Amniotic epithelial cell (primary cell): ENCODE measurements around the gene CCDC186.
"Not testable (repeated sequence)": the region's sequence is repeated elsewhere in the genome, so short reads cannot be mapped to it uniquely, and the experiment has no call there.

ENCODE experiments used
- DNase-seq: peaks from one replicate; pipeline ENCODE4 v3.0.0-alpha.2; 2010; ENCODE audit warnings: low read depth

The CCDC186 gene

GRCh38 chr10:114173603-114173920, 441 bp downstream of the CCDC186 start:
- no peak for DNase-seq

GRCh38 chr10:114172776-114173602, 1.0 kb downstream of the CCDC186 start:
- DNase-seq = no peak

DNA sequence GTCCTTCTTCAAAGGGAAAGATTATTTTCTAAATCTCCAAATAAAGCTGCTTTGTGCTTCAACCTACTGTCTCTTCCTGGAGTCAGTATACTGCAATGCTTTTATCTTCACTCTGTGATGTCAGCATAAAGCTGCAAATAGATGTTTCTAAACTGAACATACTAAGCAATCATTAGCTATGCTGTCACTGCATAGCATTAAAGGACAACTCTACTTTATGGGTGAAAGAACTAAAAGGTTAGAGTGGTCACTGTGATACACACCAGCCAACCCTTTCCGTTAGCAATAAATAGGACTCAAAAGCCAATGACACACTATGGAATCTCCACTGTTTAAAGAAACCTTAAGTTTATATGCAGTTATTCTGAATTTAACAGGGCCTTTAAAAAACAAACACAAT, 1.8 kb downstream of the CCDC186 start:
- DNase-seq = peak; percentile 46

- no peak for DNase-seq
Observed at GRCh38 chr10:114168450-114169009, 5.5 kb downstream of the CCDC186 start.

- DNase-seq = no peak
Observed at GRCh38 chr10:114167985-114168384, 6.0 kb downstream of the CCDC186 start.

DNA sequence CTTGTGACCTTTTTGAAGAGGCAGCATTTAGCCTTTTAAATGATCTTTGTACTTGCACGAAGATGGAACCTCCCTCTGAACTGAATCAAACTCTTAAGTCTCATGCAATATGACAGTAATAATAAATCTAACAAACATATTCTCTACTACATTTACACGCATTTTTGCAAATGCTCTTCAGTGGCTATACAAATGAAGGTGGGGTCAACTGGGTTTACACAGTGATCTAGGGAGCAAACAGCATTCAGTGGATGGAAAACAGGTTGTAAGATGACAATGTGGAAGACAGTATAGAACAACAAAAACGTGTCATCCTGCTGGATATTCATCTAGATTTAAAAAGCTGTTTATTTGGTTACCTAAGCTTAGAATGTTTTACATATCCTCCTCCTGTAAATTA, 7.5 kb downstream of the CCDC186 start:
- no peak for DNase-seq

DNA sequence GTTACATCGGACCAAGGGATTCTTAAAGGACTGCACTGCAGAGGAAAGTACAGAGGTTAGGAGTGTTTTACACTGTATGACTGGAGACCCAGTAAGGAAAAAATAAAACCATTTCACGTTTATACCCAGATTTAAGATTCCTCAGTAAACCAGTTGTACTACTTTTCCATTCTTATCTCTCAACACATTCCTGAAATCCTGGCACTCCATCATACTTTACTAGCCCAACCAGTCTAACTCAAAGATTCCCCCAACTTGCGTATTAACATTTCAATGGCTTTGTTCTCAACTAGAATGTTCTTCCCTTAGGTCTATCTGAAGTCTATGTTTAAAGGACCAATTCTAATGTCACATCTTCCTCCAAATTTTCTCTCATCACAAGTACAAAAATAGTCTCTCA, 8.0 kb downstream of the CCDC186 start:
- DNase-seq = peak; percentile 49

GRCh38 chr10:114163062-114163461, 10.9 kb downstream of the CCDC186 start:
- DNase-seq = no peak

- DNase-seq = no peak
Observed at GRCh38 chr10:114157912-114158311, 16.1 kb downstream of the CCDC186 start.

DNA sequence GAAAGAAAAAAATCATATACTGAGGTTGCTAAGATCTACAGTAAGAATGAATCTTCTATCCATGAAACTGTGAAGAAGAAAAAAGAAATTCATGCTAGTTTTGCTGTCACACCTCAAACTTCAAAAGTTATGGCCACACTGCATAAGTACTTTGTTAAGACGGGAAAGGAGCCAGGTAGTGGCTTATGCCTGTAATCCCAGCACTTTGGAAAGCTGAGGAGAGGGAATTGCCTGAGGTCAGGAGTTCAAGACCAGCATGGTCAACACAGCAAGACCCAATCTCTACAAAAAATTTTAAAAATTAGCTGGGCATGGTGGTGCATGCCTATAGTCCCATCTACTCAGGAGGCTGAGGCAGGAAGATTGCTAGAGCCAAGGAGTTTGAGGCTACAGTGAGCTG, 22.1 kb downstream of the CCDC186 start:
- DNase-seq = no peak

- peak; percentile 77 for DNase-seq
Observed at GRCh38 chr10:114151486-114151885, 22.5 kb downstream of the CCDC186 start.

- DNase-seq = not testable (repeated sequence)
Observed at GRCh38 chr10:114149476-114149875, 24.5 kb downstream of the CCDC186 start.

GRCh38 chr10:114143160-114143559, 30.8 kb downstream of the CCDC186 start:
- no peak for DNase-seq

DNA sequence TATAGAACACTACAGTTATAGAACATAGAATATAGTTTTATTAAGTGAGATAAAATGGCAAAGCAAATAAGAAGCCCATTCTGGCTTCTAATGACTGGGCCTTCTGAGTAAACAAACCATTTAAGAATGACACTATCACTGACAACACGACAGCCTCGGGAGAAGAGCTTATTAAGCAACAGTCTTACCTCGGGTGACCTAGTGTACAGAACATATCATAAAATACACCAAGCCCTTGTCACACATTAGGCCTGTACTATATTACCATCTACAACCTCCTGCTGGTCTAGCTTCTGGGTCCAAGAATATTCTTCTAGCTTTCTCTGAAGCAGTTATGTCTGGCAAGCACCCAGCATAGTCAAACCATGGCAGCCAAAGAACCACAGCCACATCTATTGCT, 32.0 kb downstream of the CCDC186 start:
- DNase-seq = peak; percentile 34

- not testable (repeated sequence) for DNase-seq
Observed at GRCh38 chr10:114140827-114141226, 33.2 kb downstream of the CCDC186 start.

GRCh38 chr10:114140036-114140435, 34.0 kb downstream of the CCDC186 start:
- DNase-seq = no peak

GRCh38 chr10:114138581-114138980, 35.4 kb downstream of the CCDC186 start:
- DNase-seq = no peak

- no peak for DNase-seq
Observed at GRCh38 chr10:114135476-114135875, 38.5 kb downstream of the CCDC186 start.

- DNase-seq = no peak
Observed at GRCh38 chr10:114131094-114131493, 42.9 kb downstream of the CCDC186 start.

DNA sequence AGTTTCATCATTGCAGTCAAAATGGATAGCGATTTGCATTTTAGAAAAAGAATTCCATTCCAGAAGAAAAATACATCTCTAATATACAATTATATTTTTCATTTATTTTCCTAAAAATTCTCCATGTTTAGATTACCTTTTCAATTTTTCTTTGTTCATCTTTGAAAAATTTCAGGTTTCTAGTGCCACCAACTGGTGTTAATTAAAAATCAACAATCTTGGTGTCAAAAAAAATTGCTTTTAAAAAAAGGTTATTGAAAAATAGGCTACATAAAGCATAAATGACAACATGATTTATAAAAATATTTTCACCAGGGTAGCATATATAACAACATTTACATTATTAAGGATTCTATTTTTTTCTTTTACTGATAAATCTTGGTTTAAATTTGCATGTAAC, 53.0 kb downstream of the CCDC186 start:
- no peak for DNase-seq

GRCh38 chr10:114118514-114118913, 55.5 kb downstream of the CCDC186 start:
- peak; percentile 24 for DNase-seq

GRCh38 chr10:114117728-114118127, 56.3 kb downstream of the CCDC186 start:
- DNase-seq = no peak

DNA sequence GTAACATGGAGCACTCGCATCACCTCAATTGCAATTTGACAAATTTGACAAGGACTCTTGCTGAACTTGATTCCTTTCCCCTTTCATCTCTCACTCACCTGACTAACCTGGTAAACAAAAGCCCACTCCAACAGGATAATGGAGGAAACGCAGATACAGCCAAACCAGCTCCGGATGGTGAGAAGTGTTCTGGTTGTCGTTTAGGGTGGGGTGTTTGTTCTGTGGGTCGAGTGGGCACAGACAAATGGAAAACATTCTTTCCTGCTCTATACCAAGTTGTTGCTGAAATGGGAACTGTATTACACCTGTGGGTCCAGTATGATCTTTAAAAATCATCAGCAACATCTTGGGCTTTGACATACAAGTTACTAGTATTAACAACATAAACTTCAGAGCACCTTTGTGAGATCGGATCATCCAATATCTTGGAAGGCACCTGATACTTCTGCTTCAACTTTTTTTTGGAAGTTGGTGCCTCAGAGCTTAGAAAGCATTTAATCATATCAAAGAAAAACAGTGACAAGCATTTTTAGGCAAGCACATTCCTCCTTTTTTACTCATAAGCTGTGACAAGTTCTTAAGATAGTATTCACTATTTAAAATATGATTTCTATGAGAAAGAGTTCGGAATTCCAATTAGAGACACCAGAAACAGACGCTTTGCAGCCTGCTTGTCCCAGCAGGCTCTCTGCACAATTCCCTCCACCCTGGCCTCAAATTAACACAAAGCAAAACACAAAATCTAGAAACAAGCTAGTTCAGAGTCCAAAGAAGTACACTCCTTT, 58.1 kb downstream of the CCDC186 start:
- DNase-seq = no peak
